GM12875 (cell line): ENCODE data around the gene C9orf153.

Experiments
- H3K4me3 ChIP-seq: one replicate; pipeline ENCODE4 v1.5.1; 2011; ENCODE audit warnings: low read depth, low read length, control low read depth
- TF ChIP-seq, protein P1 (sequence below): IDR thresholded peaks from 2 replicates; pipeline ENCODE4 v1.5.1; 2011; ENCODE audit warnings: low read depth, mild to moderate bottlenecking, control low read depth, inconsistent platforms, low read length, moderate library complexity, borderline replicate concordance; ENCODE audit not compliant: insufficient read depth

The C9orf153 gene

GRCh38 chr9:86280580-86280979 is 21.1 kb upstream of the C9orf153 start:
- H3K4me3 ChIP-seq, result no peak overlapping the region
- TF ChIP-seq, protein P1, sequence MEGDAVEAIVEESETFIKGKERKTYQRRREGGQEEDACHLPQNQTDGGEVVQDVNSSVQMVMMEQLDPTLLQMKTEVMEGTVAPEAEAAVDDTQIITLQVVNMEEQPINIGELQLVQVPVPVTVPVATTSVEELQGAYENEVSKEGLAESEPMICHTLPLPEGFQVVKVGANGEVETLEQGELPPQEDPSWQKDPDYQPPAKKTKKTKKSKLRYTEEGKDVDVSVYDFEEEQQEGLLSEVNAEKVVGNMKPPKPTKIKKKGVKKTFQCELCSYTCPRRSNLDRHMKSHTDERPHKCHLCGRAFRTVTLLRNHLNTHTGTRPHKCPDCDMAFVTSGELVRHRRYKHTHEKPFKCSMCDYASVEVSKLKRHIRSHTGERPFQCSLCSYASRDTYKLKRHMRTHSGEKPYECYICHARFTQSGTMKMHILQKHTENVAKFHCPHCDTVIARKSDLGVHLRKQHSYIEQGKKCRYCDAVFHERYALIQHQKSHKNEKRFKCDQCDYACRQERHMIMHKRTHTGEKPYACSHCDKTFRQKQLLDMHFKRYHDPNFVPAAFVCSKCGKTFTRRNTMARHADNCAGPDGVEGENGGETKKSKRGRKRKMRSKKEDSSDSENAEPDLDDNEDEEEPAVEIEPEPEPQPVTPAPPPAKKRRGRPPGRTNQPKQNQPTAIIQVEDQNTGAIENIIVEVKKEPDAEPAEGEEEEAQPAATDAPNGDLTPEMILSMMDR, result no peak

- H3K4me3 ChIP-seq, result no peak overlapping the region
- TF ChIP-seq, protein P1, result no peak
Observed at GRCh38 chr9:86279839-86280238, 20.4 kb upstream of the C9orf153 start.

GRCh38 chr9:86277072-86277471 is 17.6 kb upstream of the C9orf153 start:
- H3K4me3 ChIP-seq, result no peak overlapping the region
- TF ChIP-seq, protein P1, result no peak

DNA sequence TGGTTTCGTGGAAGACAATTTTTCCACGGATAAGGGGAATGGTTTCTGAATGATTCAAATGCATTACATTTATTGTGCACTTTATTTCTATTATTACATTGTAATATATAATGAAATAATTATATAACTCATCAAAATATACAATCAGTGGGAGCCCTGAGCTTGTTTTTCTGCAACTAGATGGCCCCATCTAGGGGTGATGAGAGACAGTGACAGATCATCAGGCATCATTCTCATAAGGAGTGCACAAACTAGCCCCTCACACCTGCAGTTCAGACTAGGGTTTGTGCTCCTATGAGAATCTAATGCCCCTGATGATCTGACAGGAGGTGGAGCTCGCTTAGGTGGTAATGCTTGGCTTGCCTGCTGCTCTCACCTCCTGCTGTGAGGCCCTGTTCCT is 16.5 kb upstream of the C9orf153 start:
- H3K4me3 ChIP-seq, result no peak overlapping the region
- TF ChIP-seq, protein P1, result no peak

- TF ChIP-seq, protein P1, result no peak
- H3K4me3 ChIP-seq, result no peak overlapping the region
Observed at GRCh38 chr9:86274821-86275643, 15.6 kb upstream of the C9orf153 start.

- TF ChIP-seq, protein P1, result no peak
- H3K4me3 ChIP-seq, result no peak overlapping the region
Observed at GRCh38 chr9:86272221-86272620, 12.8 kb upstream of the C9orf153 start.

DNA sequence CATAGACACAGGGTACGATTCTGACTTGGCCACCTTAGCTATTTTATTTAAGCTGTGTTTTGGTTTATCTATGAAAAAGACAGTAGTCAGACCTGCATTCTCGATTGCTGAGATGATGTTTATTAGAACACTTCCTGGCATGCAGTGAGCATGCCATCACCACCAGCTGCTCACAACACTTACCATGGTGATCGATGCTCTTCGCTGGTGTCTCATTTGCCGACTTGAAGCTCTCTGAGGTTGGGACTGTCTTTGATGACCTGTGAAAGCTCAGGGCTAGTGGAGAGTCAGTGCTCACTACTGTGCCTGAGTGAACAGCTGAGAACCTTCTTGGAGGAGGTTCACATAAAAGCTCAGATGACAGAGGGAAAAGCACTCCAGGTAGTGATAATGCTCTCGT is 4.4 kb upstream of the C9orf153 start:
- H3K4me3 ChIP-seq, result no peak overlapping the region
- TF ChIP-seq, protein P1, result no peak
